Measurements from ENCODE around the gene BTNL9.

Gene BTNL9

DNA sequence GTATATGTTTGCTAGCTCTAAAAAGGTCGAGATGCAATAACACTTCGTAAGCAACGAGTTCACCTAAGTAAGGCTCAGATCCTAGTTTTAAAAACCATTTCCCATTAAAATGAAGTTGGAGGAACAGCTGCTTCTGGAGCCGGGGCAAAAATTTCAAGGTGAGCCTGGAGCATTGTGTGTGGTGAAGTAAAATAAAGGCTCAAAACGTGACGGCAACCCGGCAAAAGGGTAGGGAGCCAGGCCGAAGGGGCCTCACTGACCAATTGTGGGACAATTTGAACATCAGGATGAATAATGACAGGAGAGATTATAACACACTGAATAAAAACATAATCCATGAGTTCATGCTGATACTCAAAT, 20.1 kb downstream of the BTNL9 start:
- Histone ChIP-seq H3K4me3 (ENCODE audit: low read depth in 1 of 2, low read length in 2 of 2) (no peak overlapping the region), H3K27me3 (ENCODE audit: control insufficient read depth in 1 of 2, insufficient read depth in 2 of 2, low read length in 2 of 2) (peaks cover 25 to 40% of the 10 kb centered on the region in 2 donors), H3K27ac (ENCODE audit: low read depth, low read length) (no peak overlapping the region), H3K9ac (ENCODE audit: low read depth in 1 of 2, low read length in 2 of 2) (no peak overlapping the region), H3K9me3 (ENCODE audit: control insufficient read depth in 1 of 2, low read length in 2 of 2) (no peaks in the 10 kb centered on the region), H3K36me3 (ENCODE audit: control insufficient read depth in 1 of 2, insufficient read depth in 2 of 2, low read length in 2 of 2) (no peaks in the 10 kb centered on the region), H3K4me1 (ENCODE audit: control insufficient read depth in 1 of 2, insufficient read depth in 2 of 2, low read length in 2 of 2) (no peaks in the 10 kb centered on the region)

DNA sequence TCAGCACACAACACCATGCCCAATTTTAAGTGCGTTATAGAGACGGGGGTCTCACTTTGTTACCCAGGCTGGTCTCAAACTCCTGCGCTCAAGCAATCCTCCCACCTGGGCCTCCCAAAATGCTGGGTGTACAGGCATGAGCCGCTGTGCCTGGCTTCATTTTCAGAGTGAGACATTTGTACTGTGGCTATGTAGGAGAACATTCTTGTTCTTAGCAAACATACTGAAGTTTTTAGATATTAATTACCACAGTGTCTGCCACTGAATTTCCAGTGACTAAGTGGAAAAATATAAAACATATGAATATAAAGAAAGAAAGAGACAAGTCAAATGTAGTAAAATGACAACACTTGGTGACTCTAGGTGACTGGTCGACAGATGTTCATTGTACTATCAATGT, 20.9 kb downstream of the BTNL9 start:
- Histone ChIP-seq H3K27me3 (ENCODE audit: control insufficient read depth in 1 of 2, insufficient read depth in 2 of 2, low read length in 2 of 2) (peaks cover 22 to 38% of the 10 kb centered on the region in 2 donors), H3K36me3 (ENCODE audit: control insufficient read depth in 1 of 2, insufficient read depth in 2 of 2, low read length in 2 of 2) (no peaks in the 10 kb centered on the region), H3K9me3 (ENCODE audit: control insufficient read depth in 1 of 2, low read length in 2 of 2) (no peaks in the 10 kb centered on the region)

DNA sequence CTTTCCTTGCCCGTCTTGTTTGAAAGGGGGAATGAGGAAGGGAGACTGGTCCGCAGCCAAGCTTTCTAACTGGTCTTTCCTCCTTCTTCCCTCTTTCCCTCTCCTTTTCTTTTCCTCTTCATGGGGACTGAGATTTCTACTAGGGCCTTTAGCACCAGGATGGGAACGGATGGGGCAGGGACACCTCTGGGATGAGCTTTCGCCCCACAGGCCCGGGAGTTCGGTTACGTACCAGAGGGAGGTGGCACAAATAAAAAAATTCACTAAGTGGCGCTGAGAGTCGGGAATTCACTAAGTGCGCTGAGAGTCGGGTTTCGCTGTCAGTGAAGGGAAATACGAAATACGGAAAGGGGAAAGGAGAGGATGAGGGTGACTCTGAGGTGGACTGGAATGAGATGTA, 21.6 kb downstream of the BTNL9 start:
- H3K27me3 ChIP-seq (ENCODE audit: control insufficient read depth in 1 of 2, insufficient read depth in 2 of 2, low read length in 2 of 2) = peaks cover 20 to 35% of the 10 kb centered on the region in 2 donors

More for the DNA sequence above, 20.9 kb downstream of the BTNL9 start:
- Histone ChIP-seq H3K4me3 (ENCODE audit: low read depth in 1 of 2, low read length in 2 of 2) (no peak overlapping the region), H3K9ac (ENCODE audit: low read depth in 1 of 2, low read length in 2 of 2) (no peak overlapping the region), H3K27ac (ENCODE audit: low read depth, low read length) (no peak overlapping the region), H3K4me1 (ENCODE audit: control insufficient read depth in 1 of 2, insufficient read depth in 2 of 2, low read length in 2 of 2) (no peaks in the 10 kb centered on the region)

DNA sequence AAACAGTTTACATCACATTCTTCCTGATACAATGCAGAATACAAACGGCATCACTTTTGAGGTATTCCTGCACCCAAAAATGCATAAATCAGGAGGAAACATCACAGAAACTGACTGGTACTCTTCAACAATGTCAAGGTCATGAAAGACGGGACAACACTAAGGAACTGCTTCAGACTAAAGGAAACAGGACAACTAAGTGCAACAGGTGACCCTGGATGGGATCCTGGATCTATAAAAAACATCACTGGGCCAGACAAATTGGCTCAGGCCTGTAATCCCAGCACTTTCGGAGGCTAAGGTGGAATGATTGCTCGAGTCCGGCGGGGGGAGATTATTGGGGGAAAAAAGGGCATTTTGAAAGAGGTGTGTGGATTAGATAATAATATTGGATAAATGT, 22.6 kb downstream of the BTNL9 start:
- Histone ChIP-seq H3K9me3 (ENCODE audit: control insufficient read depth in 1 of 2, low read length in 2 of 2) (no peaks in the 10 kb centered on the region), H3K36me3 (ENCODE audit: control insufficient read depth in 1 of 2, insufficient read depth in 2 of 2, low read length in 2 of 2) (no peaks in the 10 kb centered on the region), H3K27ac (ENCODE audit: low read depth, low read length) (no peak overlapping the region), H3K4me1 (ENCODE audit: control insufficient read depth in 1 of 2, insufficient read depth in 2 of 2, low read length in 2 of 2) (no peaks in the 10 kb centered on the region), H3K4me3 (ENCODE audit: low read depth in 1 of 2, low read length in 2 of 2) (no peak overlapping the region), H3K27me3 (ENCODE audit: control insufficient read depth in 1 of 2, insufficient read depth in 2 of 2, low read length in 2 of 2) (peaks cover 20 to 33% of the 10 kb centered on the region in 2 donors), H3K9ac (ENCODE audit: low read depth in 1 of 2, low read length in 2 of 2) (no peak overlapping the region)

More for the DNA sequence above, 21.6 kb downstream of the BTNL9 start:
- no peaks in the 10 kb centered on the region for H3K9me3 ChIP-seq (ENCODE audit: control insufficient read depth in 1 of 2, low read length in 2 of 2)
- no peaks in the 10 kb centered on the region for H3K36me3 ChIP-seq (ENCODE audit: control insufficient read depth in 1 of 2, insufficient read depth in 2 of 2, low read length in 2 of 2)
- H3K9ac ChIP-seq (ENCODE audit: low read depth in 1 of 2, low read length in 2 of 2) = no peak overlapping the region
- H3K27ac ChIP-seq (ENCODE audit: low read depth, low read length) = no peak overlapping the region
- H3K4me1 ChIP-seq (ENCODE audit: control insufficient read depth in 1 of 2, insufficient read depth in 2 of 2, low read length in 2 of 2) = no peaks in the 10 kb centered on the region
- no peak overlapping the region for H3K4me3 ChIP-seq (ENCODE audit: low read depth in 1 of 2, low read length in 2 of 2)

DNA sequence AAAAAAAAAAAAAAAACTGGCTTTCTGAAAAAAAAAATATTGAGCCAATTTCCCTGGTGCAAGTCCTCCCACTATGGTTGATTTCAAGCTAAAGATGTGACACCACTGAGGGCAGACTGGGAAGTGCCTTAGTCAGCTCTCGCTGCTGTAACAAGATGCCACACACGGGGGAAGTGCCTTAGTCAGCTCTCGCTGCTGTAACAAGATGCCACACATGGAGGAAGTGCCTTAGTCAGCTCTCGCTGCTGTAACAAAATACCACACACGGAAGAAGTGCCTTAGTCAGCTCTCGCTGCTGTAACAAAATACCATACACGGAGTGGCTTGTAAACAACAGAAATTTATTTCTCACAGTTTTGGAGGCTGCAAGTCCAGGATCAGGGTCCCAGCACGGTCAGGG, 23.4 kb downstream of the BTNL9 start:
- no peaks in the 10 kb centered on the region for H3K4me1 ChIP-seq (ENCODE audit: control insufficient read depth in 1 of 2, insufficient read depth in 2 of 2, low read length in 2 of 2)
- no peaks in the 10 kb centered on the region for H3K36me3 ChIP-seq (ENCODE audit: control insufficient read depth in 1 of 2, insufficient read depth in 2 of 2, low read length in 2 of 2)
- no peak overlapping the region for H3K4me3 ChIP-seq (ENCODE audit: low read depth in 1 of 2, low read length in 2 of 2)
- H3K27me3 ChIP-seq (ENCODE audit: control insufficient read depth in 1 of 2, insufficient read depth in 2 of 2, low read length in 2 of 2) = peaks cover 12 to 28% of the 10 kb centered on the region in 2 donors
- no peaks in the 10 kb centered on the region for H3K9me3 ChIP-seq (ENCODE audit: control insufficient read depth in 1 of 2, low read length in 2 of 2)
- H3K27ac ChIP-seq (ENCODE audit: low read depth, low read length) = no peak overlapping the region
- no peak overlapping the region for H3K9ac ChIP-seq (ENCODE audit: low read depth in 1 of 2, low read length in 2 of 2)

DNA sequence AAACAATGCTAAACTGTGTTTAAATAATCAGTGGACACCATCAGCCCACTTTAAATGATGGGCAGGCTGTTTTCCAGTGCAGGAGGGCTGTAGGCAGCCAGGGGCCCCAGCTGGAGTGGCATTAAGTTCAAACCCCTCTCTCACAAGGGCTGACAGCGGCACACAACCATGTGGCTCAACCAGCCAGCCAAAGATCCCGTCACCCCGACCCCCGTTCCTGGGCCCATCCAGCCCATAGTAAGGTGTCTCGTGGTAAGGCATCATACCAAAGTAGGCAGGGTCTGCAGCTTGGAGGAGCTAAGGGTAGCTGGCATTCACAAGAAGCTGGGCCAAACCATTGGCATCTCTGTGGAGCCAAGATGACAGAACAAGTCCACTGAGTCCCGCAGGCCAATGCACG, 24.9 kb downstream of the BTNL9 start:
- Histone ChIP-seq H3K4me1 (ENCODE audit: control insufficient read depth in 1 of 2, insufficient read depth in 2 of 2, low read length in 2 of 2) (no peaks in the 10 kb centered on the region), H3K27me3 (ENCODE audit: control insufficient read depth in 1 of 2, insufficient read depth in 2 of 2, low read length in 2 of 2) (peaks cover 4 to 16% of the 10 kb centered on the region in 2 donors), H3K4me3 (ENCODE audit: low read depth in 1 of 2, low read length in 2 of 2) (no peak overlapping the region), H3K9me3 (ENCODE audit: control insufficient read depth in 1 of 2, low read length in 2 of 2) (no peaks in the 10 kb centered on the region), H3K36me3 (ENCODE audit: control insufficient read depth in 1 of 2, insufficient read depth in 2 of 2, low read length in 2 of 2) (no peaks in the 10 kb centered on the region), H3K27ac (ENCODE audit: low read depth, low read length) (no peak overlapping the region), H3K9ac (ENCODE audit: low read depth in 1 of 2, low read length in 2 of 2) (no peak overlapping the region)

DNA sequence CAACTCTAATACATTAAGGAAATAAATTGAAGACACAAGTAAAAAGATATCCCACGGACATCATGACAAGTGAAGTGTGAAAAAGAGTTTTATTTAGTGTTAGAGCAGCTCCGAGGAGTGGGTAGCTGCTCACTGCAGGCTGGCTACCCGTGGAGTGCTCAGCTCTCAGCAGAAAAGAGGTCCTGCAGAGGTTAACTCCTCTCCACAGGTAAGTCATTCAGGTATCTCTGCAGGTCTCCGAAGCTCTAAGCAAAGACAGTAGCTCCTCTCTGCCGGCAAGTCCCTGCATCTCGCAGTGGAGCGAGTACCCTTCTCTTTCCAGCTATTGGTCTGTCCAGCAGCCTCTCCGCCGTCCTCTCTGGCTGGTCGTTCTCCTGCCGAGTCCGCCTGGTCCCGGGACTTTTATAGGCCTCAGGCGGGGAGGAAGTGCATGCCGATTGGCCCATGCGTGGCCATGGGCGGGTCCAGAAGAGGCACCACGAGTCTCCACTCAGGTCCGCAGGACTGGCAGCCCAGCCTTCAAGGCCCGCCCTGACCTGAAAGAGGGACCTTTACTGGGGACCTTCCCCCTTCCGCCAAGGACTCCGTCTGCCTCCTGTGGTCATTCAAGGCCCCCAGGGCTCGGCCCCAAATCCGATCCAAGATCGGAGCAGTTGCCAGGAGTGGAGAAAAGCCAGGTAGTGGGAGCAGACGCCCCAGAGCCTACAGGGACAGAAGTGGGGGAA, 29.9 kb downstream of the BTNL9 start:
- no peak overlapping the region for H3K27ac ChIP-seq (ENCODE audit: low read depth, low read length)
- no peaks in the 10 kb centered on the region for H3K36me3 ChIP-seq (ENCODE audit: control insufficient read depth in 1 of 2, insufficient read depth in 2 of 2, low read length in 2 of 2)
- H3K9me3 ChIP-seq (ENCODE audit: control insufficient read depth in 1 of 2, low read length in 2 of 2) = peaks cover 0 to 4% of the 10 kb centered on the region in 2 donors
- H3K4me1 ChIP-seq (ENCODE audit: control insufficient read depth in 1 of 2, insufficient read depth in 2 of 2, low read length in 2 of 2) = no peaks in the 10 kb centered on the region
- H3K9ac ChIP-seq (ENCODE audit: low read depth in 1 of 2, low read length in 2 of 2) = no peak overlapping the region
- peaks cover 0 to 6% of the 10 kb centered on the region in 2 donors for H3K27me3 ChIP-seq (ENCODE audit: control insufficient read depth in 1 of 2, insufficient read depth in 2 of 2, low read length in 2 of 2)
- H3K4me3 ChIP-seq (ENCODE audit: low read depth in 1 of 2, low read length in 2 of 2) = no peak overlapping the region

DNA sequence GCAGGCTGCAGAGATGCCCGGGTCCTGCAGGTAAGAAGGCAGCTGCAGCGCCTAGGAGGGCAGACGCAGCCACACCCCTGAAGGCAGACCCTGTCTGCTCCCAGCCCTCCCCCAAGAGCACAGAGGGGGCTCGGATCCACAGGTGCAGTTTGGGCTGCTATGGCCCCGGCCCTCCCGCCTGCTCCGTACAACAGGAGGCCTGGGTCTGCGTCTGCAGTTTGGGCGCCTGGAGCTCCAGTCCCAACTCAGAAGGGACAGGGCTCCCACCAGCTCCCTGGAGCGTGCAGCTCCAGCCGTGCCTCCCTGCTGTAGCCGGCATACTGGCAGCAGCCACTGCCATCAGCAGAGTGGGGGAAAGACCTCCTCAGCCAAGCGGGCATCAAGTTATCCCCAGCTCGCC, 30.5 kb downstream of the BTNL9 start:
- H3K36me3 ChIP-seq (ENCODE audit: control insufficient read depth in 1 of 2, insufficient read depth in 2 of 2, low read length in 2 of 2) = no peaks in the 10 kb centered on the region
- no peak overlapping the region for H3K9ac ChIP-seq (ENCODE audit: low read depth in 1 of 2, low read length in 2 of 2)
- H3K9me3 ChIP-seq (ENCODE audit: control insufficient read depth in 1 of 2, low read length in 2 of 2) = peaks cover 0 to 4% of the 10 kb centered on the region in 2 donors
- no peak overlapping the region for H3K27ac ChIP-seq (ENCODE audit: low read depth, low read length)
- H3K4me3 ChIP-seq (ENCODE audit: low read depth in 1 of 2, low read length in 2 of 2) = no peak overlapping the region
- H3K4me1 ChIP-seq (ENCODE audit: control insufficient read depth in 1 of 2, insufficient read depth in 2 of 2, low read length in 2 of 2) = no peaks in the 10 kb centered on the region
- peaks cover 0 to 6% of the 10 kb centered on the region in 2 donors for H3K27me3 ChIP-seq (ENCODE audit: control insufficient read depth in 1 of 2, insufficient read depth in 2 of 2, low read length in 2 of 2)

DNA sequence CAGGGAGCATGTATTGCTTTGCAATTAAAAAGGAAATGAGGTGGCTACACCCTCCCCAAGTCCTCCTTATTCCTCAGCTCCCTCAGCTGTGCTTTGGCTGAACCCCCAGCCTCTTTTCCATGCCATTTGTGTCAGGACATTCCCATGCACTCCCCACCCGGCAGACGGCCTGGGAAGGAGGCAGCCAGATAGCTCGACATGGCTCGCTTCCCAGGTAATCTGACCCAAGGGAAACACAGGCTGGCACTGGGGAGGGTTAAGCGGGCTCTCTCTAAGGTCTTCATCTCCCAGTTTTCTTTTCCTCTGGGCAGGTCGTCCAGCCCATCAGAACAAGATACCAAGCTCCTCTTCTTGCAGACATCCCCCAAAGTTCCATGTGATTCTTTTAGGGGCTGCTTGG, 31.2 kb downstream of the BTNL9 start:
- no peaks in the 10 kb centered on the region for H3K4me1 ChIP-seq (ENCODE audit: control insufficient read depth in 1 of 2, insufficient read depth in 2 of 2, low read length in 2 of 2)
- no peaks in the 10 kb centered on the region for H3K36me3 ChIP-seq (ENCODE audit: control insufficient read depth in 1 of 2, insufficient read depth in 2 of 2, low read length in 2 of 2)
- H3K27me3 ChIP-seq (ENCODE audit: control insufficient read depth in 1 of 2, insufficient read depth in 2 of 2, low read length in 2 of 2) = peaks cover 0 to 6% of the 10 kb centered on the region in 2 donors
- H3K27ac ChIP-seq (ENCODE audit: low read depth, low read length) = no peak overlapping the region
- H3K4me3 ChIP-seq (ENCODE audit: low read depth in 1 of 2, low read length in 2 of 2) = no peak overlapping the region
- peaks cover 0 to 4% of the 10 kb centered on the region in 2 donors for H3K9me3 ChIP-seq (ENCODE audit: control insufficient read depth in 1 of 2, low read length in 2 of 2)
- no peak overlapping the region for H3K9ac ChIP-seq (ENCODE audit: low read depth in 1 of 2, low read length in 2 of 2)

DNA sequence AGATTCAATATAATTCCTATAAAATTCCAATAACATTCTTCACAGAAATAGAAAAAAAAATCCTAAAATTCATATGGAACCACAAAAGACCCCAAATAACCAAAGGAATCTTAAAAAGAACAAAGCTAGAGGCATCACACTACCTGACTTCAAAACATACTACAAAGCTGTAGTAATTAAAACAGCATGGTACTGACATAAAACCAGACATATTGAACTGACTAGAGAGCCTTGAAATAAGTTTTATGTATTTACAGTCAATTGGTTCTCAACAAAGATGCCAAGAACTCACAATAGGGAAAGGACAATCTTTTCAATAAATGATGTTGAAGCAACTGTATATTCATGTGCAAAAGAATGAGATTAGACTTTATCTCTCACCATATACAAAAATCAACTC, 36.9 kb downstream of the BTNL9 start:
- H3K4me3 ChIP-seq (ENCODE audit: low read depth in 1 of 2, low read length in 2 of 2) = no peak overlapping the region
- H3K27ac ChIP-seq (ENCODE audit: low read depth, low read length) = no peak overlapping the region

More for the DNA sequence above, 36.9 kb downstream of the BTNL9 start:
- no peak overlapping the region for H3K9ac ChIP-seq (ENCODE audit: low read depth in 1 of 2, low read length in 2 of 2)
- no peaks in the 10 kb centered on the region for H3K36me3 ChIP-seq (ENCODE audit: control insufficient read depth in 1 of 2, insufficient read depth in 2 of 2, low read length in 2 of 2)
- peaks cover 4 to 5% of the 10 kb centered on the region in 2 donors for H3K9me3 ChIP-seq (ENCODE audit: control insufficient read depth in 1 of 2, low read length in 2 of 2)
- H3K27me3 ChIP-seq (ENCODE audit: control insufficient read depth in 1 of 2, insufficient read depth in 2 of 2, low read length in 2 of 2) = peaks cover 0 to 6% of the 10 kb centered on the region in 2 donors
- H3K4me1 ChIP-seq (ENCODE audit: control insufficient read depth in 1 of 2, insufficient read depth in 2 of 2, low read length in 2 of 2) = no peaks in the 10 kb centered on the region

Data from duodenal mucosa (tissue), 2 donors.